Testis (tissue), 3 donors: ENCODE measurements around the gene QRFP. TPM values are rescaled to one million over a fixed set of nuclear protein-coding genes. Genes with fewer than 3 reads are reported as not detected.

Experiments
- DNase-seq: peaks from one replicate; pipeline ENCODE4 v3.0.0-alpha.2; 2019
- H3K27ac ChIP-seq, 2 donors: fragments of 200-600 bp; sonication (generic); one replicate each; pipeline ENCODE4 v1.5.1; 2019
- H3K27me3 ChIP-seq: fragments of 200-600 bp; sonication (generic); one replicate; pipeline ENCODE4 v1.5.1; 2019
- H3K36me3 ChIP-seq: fragments of 200-600 bp; sonication (generic); one replicate; pipeline ENCODE4 v1.5.1; 2017; ENCODE audit warnings: low read depth; ENCODE audit errors: missing control alignments
- H3K4me1 ChIP-seq: fragments of 200-600 bp; sonication (generic); one replicate; pipeline ENCODE4 v1.5.1; 2019
- H3K4me3 ChIP-seq, 2 donors: fragments of 200-600 bp; sonication (generic); one replicate each; pipeline ENCODE4 v1.5.1; 2017 to 2019
- H3K9me3 ChIP-seq: fragments of 200-600 bp; sonication (generic); one replicate; pipeline ENCODE4 v1.5.1; 2017
- CTCF ChIP-seq, 3 experiments: fragments of 450-650 bp in 2 of 3; fragments of 200-600 bp in 1 of 3; sonication (generic) in 1 of 3; IDR thresholded peaks; one replicate each; pipeline ENCODE4 v1.5.1; 2016 to 2019; ENCODE audit warnings: antibody characterized with exemption in 3 of 3, mild to moderate bottlenecking in 2 of 3, moderate library complexity in 1 of 3
- POLR2A ChIP-seq: fragments of 450-650 bp; IDR thresholded peaks from one replicate; pipeline ENCODE4 v1.6.1; 2017; ENCODE audit warnings: antibody characterized with exemption, mild to moderate bottlenecking, moderate library complexity
- WGBS, 2 donors: methylation state at CpG; one replicate each; pipeline ENCODE4 v1.1.5; 2018; 5-methylcytosine and 5-hydroxymethylcytosine counted together
- intact Hi-C: fragments of 100-400 bp; cut with DNase I; formaldehyde crosslinking; loops from one replicate; pipeline ENCODE4 v1.15.1; 2023; ENCODE audit warnings: low total_unique reads
- polyA plus RNA-seq: library from polyadenylated mRNA; stranded (reverse); fragments of 350-450 nt; fragmentation: Illumina TruSeq; extraction: RNeasy Lipid Tissue Mini Kit (QIAGEN cat#74804); gene quantifications from one replicate; pipeline ENCODE4 v1.2.3, GENCODE V29; 2014; ENCODE audit warnings: low read depth, low replicate concordance; ENCODE audit not compliant: insufficient read depth
- total RNA-seq, 2 donors: library from RNA; depleted of rRNA; stranded (reverse); fragments of >200 nt; gene quantifications; one replicate each; pipeline ENCODE4 v1.2.3, GENCODE V29; 2016

Gene QRFP
- total and polyA plus RNA-seq, 3 donors from 2014 or later = 0.24 TPM; not detected in 2

GRCh38 chr9:130922893-130923610 is 26.4 kb upstream of the QRFP start:
- 88 to 91% methylated on average over 16 of the region's 16 CpGs for WGBS, 2 donors
- no peak overlapping the region for H3K27ac ChIP-seq

GRCh38 chr9:130921989-130922892 is 25.6 kb upstream of the QRFP start:
- Histone ChIP-seq H3K27me3 (no peaks in the 10 kb centered on the region), H3K4me1 (peaks cover 17% of the 10 kb centered on the region), H3K27ac (no peak overlapping the region), H3K9me3 (no peaks in the 10 kb centered on the region), H3K4me3 (no peak overlapping the region), H3K36me3 (no peaks in the 10 kb centered on the region)
- no peak for TF ChIP-seq POLR2A
- TF ChIP-seq CTCF (IDR thresholded peaks at IDR 0.05) = no peak
- WGBS, 2 donors = 81 to 82% methylated on average over 26 to 31 of the region's 31 CpGs
- intact Hi-C loops = no loop called here
- no peak for DNase-seq

More at GRCh38 chr9:130922893-130923610, 26.4 kb upstream of the QRFP start:
- Histone ChIP-seq H3K4me1 (peaks cover 17% of the 10 kb centered on the region), H3K9me3 (no peaks in the 10 kb centered on the region), H3K36me3 (no peaks in the 10 kb centered on the region), H3K4me3 (no peak overlapping the region), H3K27me3 (no peaks in the 10 kb centered on the region)
- DNase-seq = no peak
- TF ChIP-seq CTCF (IDR thresholded peaks at IDR 0.05) (no peak), POLR2A (no peak)
- intact Hi-C loops = no loop called here

- no peak for TF ChIP-seq POLR2A
- TF ChIP-seq CTCF (IDR thresholded peaks at IDR 0.05) = no peak
- no peaks in the 10 kb centered on the region for H3K9me3 ChIP-seq
- no peak overlapping the region for H3K27ac ChIP-seq
- H3K4me1 ChIP-seq = peaks cover 17% of the 10 kb centered on the region
- H3K27me3 ChIP-seq = no peaks in the 10 kb centered on the region
- intact Hi-C loops = no loop called here
- H3K4me3 ChIP-seq = no peak overlapping the region
- DNase-seq = no peak
- H3K36me3 ChIP-seq = no peaks in the 10 kb centered on the region
- 39 to 44% methylated on average over 26 to 29 of the region's 29 CpGs for WGBS, 2 donors
These were observed 24.8 kb upstream of the QRFP start for GRCh38 chr9:130921300-130921988.

- H3K4me1 ChIP-seq = peaks cover 17% of the 10 kb centered on the region
- H3K27me3 ChIP-seq = no peaks in the 10 kb centered on the region
- DNase-seq = no peak
- 73 to 88% methylated on average over 8 to 14 of the region's 14 CpGs for WGBS, 2 donors
- no peak overlapping the region for H3K4me3 ChIP-seq
- intact Hi-C loops = no loop called here
- TF ChIP-seq CTCF (IDR thresholded peaks at IDR 0.05) (no peak), POLR2A (no peak)
- H3K9me3 ChIP-seq = no peaks in the 10 kb centered on the region
- no peaks in the 10 kb centered on the region for H3K36me3 ChIP-seq
- no peak overlapping the region for H3K27ac ChIP-seq
These were observed 24.2 kb upstream of the QRFP start for GRCh38 chr9:130920762-130921299.
